GM21447 (cell line): Measurements from ENCODE around the gene NMNAT3.

Experiments
- ATAC-seq: cut with Tn5 transposase; IDR thresholded peaks from one replicate; pipeline ENCODE4 v1.9.1; 2021; ENCODE audit not compliant: unreplicated experiment

The NMNAT3 gene

DNA sequence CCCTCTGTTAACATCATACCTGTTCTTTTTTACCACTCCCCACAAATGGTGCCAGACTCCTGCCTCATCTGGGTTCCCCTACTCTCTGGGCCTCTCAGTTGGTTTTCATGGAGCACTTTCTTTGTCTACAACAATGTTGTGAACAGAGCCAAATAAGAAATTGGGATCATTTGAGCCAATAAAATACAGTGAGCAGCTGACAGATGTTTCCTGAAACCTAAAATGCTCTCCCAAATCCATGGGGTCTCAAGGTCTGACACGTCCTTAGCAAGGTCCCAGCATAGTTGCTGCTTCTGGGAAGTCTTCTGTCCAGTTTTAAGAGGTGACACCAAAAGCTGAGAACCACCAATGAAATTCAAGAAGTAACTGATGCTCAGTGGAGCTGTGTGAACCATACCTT is 1.7 kb downstream of the NMNAT3 start:
- ATAC-seq: no peak

GRCh38 chr3:139675327-139675726 is 2.4 kb downstream of the NMNAT3 start:
- ATAC-seq: no peak

- no peak for ATAC-seq
Measured at GRCh38 chr3:139674571-139675260, 3.1 kb downstream of the NMNAT3 start.

DNA sequence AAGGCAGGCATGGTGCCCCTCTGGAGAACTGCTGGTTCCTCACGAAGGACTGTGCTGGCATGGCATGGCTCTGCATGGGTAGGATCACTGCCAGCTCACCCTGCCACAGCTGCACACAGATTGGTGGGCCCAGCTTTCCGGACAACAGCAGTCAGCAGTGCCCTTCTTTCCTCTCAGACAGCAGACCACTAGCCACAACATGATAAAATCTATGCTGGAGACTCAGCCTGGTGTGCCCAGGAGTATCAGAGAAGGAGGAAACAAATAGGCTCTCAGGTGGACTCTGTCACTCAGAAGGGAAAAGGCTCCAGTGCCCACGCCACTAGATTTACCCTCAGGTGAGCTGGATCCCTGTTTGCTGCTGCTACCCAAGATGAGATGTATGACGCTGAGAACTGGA is 4.9 kb downstream of the NMNAT3 start:
- no peak for ATAC-seq

- no peak for ATAC-seq
Measured at GRCh38 chr3:139671863-139672646, 5.7 kb downstream of the NMNAT3 start.

DNA sequence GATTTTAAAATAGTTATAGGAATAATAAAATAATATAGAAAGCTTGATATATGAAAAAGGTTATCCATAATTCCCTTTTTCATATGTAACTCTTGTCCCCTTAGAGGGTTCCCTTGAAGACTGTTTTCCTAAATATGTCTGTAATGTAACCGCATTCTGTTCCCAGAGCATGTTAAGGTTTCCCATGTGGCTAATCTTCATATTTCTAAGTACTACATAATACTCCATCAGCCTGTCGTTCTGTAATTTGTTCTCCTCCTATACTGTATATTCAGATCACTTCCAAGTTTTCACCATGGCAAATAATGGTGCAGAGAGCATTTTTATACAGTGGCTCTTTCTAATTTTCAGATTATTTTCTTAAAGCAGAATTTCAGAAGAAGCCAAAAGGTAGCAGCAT is 6.7 kb downstream of the NMNAT3 start:
- ATAC-seq: no peak

GRCh38 chr3:139670196-139670595 is 7.6 kb downstream of the NMNAT3 start:
- no peak for ATAC-seq

GRCh38 chr3:139668332-139668731 is 9.4 kb downstream of the NMNAT3 start:
- no peak for ATAC-seq

DNA sequence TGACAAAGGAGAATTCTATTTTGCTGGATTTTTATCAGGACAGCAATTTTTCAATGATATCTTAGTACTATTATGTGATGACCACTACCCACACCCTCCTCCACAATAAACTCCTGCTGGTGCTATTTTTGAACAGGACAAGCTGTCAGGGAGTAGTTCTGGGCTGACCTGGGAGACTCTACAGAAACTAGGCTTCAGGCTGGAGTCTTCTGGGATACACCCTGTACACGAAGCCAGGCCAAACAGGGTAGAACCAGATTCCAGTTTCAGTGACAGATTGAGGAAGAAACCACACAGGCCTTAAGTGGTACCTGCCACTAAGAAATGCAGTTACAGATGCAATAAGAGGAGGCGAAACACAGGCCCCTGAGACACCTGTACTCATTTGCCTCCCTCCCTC is 12.8 kb downstream of the NMNAT3 start:
- ATAC-seq: no peak

DNA sequence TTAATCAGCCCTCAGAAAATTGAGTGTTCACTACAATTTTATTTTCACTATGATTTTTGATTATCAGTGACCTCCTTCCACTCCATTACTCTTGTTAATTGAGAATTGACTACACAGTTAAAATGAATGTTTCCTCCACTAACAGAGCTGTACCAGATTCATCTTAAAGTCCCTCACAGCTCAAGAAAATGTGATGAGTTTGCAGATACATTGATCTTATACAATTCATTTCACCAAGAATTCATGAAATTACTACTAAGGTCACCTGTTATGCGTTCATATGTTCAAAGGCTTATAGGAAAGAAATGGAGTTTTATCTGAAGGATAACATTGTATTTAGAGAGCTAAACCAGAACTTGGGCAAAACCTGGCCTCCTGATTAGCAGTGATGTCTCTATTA is 17.5 kb downstream of the NMNAT3 start:
- no peak for ATAC-seq

DNA sequence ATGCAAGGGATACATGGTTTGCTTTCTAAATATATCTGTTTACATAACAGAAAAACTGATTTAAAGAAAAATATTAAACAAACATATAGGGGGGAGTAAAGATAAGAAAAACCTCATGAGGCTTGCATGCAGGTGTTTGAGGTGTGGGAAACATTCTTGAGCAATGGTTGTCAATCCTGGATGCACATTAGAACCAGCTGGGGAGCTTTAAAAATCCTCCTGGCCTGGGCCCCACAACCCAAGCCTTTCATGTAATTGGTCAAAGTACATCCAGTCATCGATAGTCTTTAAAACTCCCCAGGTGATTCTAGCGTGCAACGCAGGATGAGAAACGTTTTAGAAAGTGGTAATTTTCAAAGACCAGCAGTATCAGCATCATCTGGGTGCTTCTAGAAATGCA is 18.3 kb downstream of the NMNAT3 start:
- ATAC-seq: no peak

GRCh38 chr3:139657936-139658335 is 19.8 kb downstream of the NMNAT3 start:
- ATAC-seq: no peak

DNA sequence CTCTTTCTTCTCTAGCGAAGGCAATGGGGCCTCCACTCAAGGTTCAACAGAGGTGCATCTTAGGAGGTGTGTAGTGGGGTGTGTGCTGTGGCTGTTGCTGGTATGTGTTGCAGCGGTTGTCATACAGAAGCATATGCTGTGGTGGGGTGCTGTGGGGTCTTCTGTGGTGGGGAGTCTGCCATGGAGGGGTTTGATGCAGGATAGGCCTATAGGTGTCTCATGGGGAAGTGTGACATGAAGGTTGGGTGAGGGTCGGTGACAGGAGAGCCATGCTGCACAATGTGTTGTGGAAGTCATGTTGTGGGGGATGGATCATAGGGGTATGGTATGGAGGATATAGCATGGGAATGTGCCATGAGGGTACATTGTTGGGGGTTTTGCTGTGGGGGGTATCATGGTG is 20.3 kb downstream of the NMNAT3 start:
- no peak for ATAC-seq

DNA sequence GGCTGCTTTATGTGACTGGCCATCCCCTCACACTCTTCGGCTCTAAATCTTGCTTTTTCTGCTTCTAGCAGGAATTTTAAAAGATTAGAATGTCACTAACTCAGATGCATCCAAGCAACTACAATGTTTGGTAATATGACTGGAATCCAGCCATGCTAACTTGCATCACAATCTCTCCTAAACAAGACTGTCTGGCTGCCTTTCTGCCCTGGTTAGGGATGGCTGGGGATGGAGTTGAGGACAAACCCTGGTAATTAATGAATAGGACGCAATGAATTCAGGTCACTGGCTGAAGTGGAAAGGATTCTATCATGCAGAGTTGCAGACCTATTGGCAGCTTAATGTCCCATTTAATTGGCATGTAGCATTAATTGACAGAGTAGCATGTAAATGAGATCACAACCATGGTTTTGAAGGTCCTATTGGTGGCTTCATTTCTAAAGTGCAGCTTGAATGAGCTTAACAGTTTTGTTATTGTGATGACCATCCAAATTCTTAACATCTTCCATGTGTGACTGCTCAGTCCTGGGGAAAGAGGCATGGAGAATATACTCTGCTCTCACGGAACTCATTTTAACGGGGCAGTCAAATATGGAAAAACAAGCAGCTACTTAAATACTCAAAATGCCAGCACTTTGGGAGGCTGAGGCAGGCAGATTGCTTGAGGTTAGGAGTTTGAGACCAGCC is 21.7 kb downstream of the NMNAT3 start:
- ATAC-seq: no peak

- no peak for ATAC-seq
Measured at GRCh38 chr3:139654637-139655365, 23.0 kb downstream of the NMNAT3 start.

DNA sequence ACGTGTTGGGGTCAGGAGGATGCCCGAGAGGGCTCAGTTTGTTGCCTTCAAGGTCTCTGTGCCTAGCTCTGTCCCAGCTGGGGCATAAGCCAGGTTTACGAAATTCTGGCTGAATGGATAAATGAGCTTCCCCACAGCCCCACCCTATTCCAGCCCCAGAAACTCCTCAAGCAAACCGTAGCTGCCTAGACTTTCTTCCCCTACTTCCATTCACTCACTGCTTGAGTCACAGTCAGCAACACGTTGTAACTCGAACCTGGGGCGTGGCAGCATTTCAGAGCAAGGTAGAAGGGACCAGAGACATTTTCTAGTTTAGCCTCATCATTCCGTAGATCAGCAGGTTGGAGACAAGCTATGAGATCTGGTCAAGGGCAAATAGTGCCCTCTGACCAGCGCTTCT is 24.2 kb downstream of the NMNAT3 start:
- ATAC-seq: no peak

GRCh38 chr3:139652561-139652960 is 25.2 kb downstream of the NMNAT3 start:
- no peak for ATAC-seq

GRCh38 chr3:139647866-139648435 is 29.8 kb downstream of the NMNAT3 start:
- ATAC-seq: no peak

GRCh38 chr3:139646512-139646911 is 31.3 kb downstream of the NMNAT3 start:
- no peak for ATAC-seq

DNA sequence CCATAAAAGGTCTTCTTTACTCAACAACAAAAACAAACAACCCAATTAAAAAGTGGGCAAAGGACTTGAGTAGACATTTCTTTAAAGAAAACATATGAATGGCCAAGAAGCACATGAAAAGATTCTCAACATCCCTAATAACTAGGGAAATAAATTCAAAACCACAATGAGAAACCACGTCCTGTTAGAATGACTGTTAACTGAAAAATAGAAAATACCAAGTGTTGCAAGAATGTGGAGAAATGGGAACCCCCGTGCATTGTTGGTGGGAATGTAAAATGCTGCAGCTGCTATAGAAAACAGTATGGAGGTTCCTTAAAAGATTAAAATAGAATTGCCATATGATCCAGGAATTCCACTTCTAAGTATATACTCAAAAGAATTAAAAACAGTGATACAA is 34.8 kb downstream of the NMNAT3 start:
- no peak for ATAC-seq

- no peak for ATAC-seq
Measured at GRCh38 chr3:139640456-139640855, 37.3 kb downstream of the NMNAT3 start.
